Activated naive CD8-positive, alpha-beta T cell (primary cell): ENCODE results near the gene LAMB3.

Experiments used
- H3K27ac Mint-ChIP-seq: one replicate; pipeline ENCODE4 v1.8.0; 2021; ENCODE audit warnings: mixed read lengths
- H3K27me3 Mint-ChIP-seq: one replicate; pipeline ENCODE4 v1.8.0; 2021; ENCODE audit warnings: mixed read lengths
- H3K36me3 Mint-ChIP-seq: one replicate; pipeline ENCODE4 v1.8.0; 2021; ENCODE audit warnings: mixed read lengths
- H3K4me1 Mint-ChIP-seq: one replicate; pipeline ENCODE4 v1.8.0; 2021; ENCODE audit warnings: low read depth, mixed read lengths
- H3K4me3 Mint-ChIP-seq: one replicate; pipeline ENCODE4 v1.8.0; 2021; ENCODE audit warnings: mild to moderate bottlenecking, mixed read lengths
- H3K9me3 Mint-ChIP-seq: one replicate; pipeline ENCODE4 v1.8.0; 2021; ENCODE audit warnings: low read depth, mixed read lengths

Gene LAMB3

DNA sequence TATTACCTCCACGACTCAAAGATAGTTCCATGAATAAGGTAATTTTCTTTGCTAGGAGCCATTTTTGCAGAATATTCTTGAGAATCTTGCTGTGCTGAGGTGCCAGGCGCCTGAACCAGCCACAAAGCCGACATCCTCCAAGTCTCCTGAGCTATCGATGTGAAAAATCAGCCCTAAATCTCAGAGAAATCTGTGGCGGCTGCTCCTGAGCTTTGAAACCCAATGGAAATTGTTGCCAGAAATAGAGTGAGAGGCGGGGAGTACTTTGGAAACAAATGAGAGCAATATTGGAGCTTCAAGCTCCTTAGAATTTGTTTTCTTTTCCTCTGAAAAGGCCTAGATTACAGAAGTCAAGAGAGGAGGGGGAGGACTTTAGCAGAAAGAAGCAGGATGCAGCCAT lies 62.4 kb downstream of the LAMB3 start:
- H3K9me3 Mint-ChIP-seq, result no peaks in the 10 kb centered on the region
- no peak overlapping the region for H3K27ac Mint-ChIP-seq
- no peak overlapping the region for H3K4me3 Mint-ChIP-seq
- H3K36me3 Mint-ChIP-seq, result no peaks in the 10 kb centered on the region
- H3K4me1 Mint-ChIP-seq, result peaks cover 2% of the 10 kb centered on the region
- peaks cover 14% of the 10 kb centered on the region for H3K27me3 Mint-ChIP-seq

DNA sequence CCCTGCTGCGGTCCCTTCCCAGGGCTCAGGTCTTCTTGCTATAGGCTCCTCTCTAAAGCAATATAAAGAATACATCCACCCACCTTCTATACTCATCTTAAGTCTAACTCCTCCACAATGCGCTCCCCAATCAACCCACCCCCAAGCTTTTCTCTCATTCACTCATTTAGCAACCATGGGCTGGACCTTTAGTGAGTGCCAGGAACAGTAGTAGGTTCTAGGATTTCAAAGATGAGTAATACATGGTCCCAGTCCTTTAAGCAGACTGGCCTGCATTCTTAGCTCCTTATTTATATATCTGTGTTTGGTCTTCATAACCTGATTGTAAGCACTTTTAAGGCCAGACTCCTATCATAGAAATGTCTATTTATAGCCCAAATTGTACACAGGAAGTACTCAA lies 62.8 kb downstream of the LAMB3 start:
- H3K4me3 Mint-ChIP-seq, result no peak overlapping the region
- H3K27me3 Mint-ChIP-seq, result peaks cover 14% of the 10 kb centered on the region
- H3K9me3 Mint-ChIP-seq, result no peaks in the 10 kb centered on the region
- H3K4me1 Mint-ChIP-seq, result peaks cover 2% of the 10 kb centered on the region
- no peaks in the 10 kb centered on the region for H3K36me3 Mint-ChIP-seq
- H3K27ac Mint-ChIP-seq, result no peak overlapping the region

DNA sequence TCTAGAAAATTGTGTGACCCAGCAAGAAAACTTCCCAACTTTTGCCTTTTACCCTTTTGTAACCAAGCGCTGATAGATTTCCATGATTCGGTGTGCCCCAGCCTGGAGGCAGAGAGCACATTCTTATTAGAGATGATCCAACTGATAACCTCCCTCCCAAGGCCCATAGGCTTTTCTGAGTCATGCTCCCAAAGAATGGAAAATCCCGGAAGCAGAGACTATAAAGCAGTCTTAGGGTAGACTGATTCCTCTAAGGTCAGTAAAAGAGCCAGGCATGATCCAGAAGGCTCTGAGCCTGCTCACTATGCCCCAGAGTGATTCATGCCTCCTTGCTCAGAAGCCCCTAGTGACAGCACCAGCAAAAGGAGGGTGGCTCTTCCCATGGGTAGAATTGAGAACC lies 64.4 kb downstream of the LAMB3 start:
- Mint-ChIP-seq H3K27me3 (peaks cover 12% of the 10 kb centered on the region), H3K9me3 (no peaks in the 10 kb centered on the region), H3K36me3 (no peaks in the 10 kb centered on the region), H3K4me1 (peaks cover 2% of the 10 kb centered on the region), H3K4me3 (no peak overlapping the region), H3K27ac (no peak overlapping the region)

DNA sequence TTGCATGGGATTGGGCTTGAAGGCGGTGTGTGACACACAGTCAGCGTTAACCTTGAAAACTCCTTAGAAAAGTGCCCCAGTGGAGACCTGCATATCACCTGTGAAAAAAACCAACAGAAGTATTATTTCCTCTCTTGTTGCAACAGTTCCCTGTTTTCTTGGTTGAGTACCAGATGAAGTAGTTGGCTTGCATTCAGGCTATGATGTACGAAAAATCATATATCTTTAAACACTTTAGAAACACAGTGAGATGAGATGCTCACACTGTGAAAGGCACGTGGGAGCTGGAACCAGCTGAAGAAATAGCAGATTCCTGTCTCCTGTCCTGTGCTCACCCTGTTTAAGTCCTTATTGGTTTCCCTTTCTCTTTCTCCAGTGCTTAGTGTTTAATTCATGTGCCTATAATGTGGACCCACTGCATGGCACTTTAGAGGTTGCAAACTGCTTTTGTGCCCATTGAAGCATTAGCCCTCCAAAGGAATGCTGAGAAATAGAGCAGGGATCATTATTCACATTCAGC lies 65.9 kb downstream of the LAMB3 start:
- peaks cover 12% of the 10 kb centered on the region for H3K27me3 Mint-ChIP-seq
- H3K36me3 Mint-ChIP-seq, result no peaks in the 10 kb centered on the region
- H3K9me3 Mint-ChIP-seq, result no peaks in the 10 kb centered on the region
- H3K4me1 Mint-ChIP-seq, result peaks cover 2% of the 10 kb centered on the region
- H3K27ac Mint-ChIP-seq, result no peak overlapping the region
- no peak overlapping the region for H3K4me3 Mint-ChIP-seq

DNA sequence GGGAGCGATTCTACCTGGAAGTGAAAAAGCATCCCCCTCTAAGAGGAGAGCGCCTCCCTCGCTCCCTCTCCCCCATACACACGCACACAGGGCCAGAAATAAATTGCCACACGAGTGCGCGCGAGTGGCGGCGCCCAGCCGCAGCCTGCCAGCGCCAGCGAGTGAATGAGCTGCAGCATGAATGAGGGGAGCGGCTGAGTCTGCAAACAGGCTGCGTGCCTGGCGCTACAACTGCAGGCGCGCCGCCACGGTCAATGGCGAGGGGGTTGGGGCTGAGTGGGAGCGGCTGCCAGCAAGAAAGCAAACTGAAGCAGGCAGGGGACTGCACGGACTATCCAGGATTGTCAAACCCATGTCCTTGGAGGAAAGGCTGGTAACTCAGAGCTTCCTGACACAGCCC lies 66.6 kb downstream of the LAMB3 start:
- no peak overlapping the region for H3K27ac Mint-ChIP-seq
- no peaks in the 10 kb centered on the region for H3K36me3 Mint-ChIP-seq
- no peak overlapping the region for H3K4me3 Mint-ChIP-seq
- peaks cover 10% of the 10 kb centered on the region for H3K27me3 Mint-ChIP-seq
- H3K4me1 Mint-ChIP-seq, result peaks cover 2% of the 10 kb centered on the region
- no peaks in the 10 kb centered on the region for H3K9me3 Mint-ChIP-seq

DNA sequence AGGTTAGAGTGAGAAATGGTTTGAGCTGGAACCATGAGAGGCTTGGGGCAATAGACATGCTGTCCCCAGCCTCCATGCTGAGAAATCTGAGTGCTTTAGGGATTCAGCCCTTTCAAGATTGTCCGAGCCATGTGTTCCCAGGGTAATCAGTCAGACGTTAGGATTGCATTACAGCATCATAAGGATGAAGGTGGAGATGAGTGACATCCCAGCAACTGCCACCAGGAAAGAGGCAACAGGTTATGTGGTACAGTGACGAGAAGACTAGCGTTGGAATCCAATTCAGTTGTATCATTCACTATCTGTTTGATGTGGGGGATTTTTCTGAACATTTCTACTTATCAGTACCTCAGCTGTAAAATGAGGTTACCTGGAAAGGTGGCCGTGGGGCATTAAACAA lies 67.0 kb downstream of the LAMB3 start:
- Mint-ChIP-seq H3K4me3 (no peak overlapping the region), H3K27me3 (peaks cover 7% of the 10 kb centered on the region), H3K36me3 (no peaks in the 10 kb centered on the region), H3K27ac (no peak overlapping the region), H3K4me1 (peaks cover 2% of the 10 kb centered on the region), H3K9me3 (no peaks in the 10 kb centered on the region)

DNA sequence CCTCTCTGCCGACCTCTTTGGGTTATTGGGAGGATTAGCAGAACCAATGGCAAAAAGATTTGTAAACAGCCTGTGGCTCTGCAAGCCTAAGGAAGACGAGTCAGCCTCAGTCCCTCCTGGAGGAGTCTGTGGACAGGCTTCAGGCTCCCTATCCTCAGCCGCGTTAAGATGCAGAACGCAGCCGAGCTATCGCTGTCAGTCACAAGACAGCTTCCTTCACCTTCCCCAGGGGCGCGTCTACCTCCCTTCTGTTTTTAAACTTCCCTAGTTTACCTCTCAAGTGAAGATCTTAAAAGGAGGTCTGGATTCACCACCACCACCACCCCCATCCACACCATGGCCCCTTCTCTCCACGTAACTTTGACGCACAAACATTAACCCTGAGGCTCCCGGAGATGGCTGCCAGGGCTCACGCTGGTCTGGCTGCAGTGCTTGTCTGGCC lies 68.0 kb downstream of the LAMB3 start:
- Mint-ChIP-seq H3K27ac (no peak overlapping the region), H3K36me3 (no peaks in the 10 kb centered on the region), H3K27me3 (peaks cover 7% of the 10 kb centered on the region), H3K9me3 (no peaks in the 10 kb centered on the region), H3K4me3 (no peak overlapping the region), H3K4me1 (peaks cover 2% of the 10 kb centered on the region)

DNA sequence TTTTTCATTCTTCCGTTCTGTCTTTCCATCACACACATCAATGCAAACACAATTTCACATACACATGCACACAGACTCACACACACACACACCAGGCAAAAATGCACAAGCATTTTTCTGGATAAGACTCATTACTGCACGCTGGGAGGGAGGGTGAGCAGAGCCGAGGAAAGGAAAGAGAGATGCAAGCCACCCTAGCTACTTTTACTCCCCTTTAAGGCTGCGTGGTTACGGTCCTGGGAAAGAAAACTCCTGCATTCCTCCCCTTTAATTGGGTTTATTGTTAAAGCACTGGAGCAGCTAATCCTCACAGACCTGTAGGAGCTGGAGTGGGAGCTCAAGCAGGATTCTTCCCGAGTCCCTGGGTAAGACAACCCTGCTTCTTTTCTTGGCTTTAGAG lies 68.8 kb downstream of the LAMB3 start, which contains the start of gene CAMK1G:
Gene CAMK1G, plus strand, starts transcription at position 307 of the 400 bp plus-strand sequence. CDS start 11,270 bp downstream, outside the sequence.
- no peaks in the 10 kb centered on the region for H3K9me3 Mint-ChIP-seq
- H3K4me1 Mint-ChIP-seq, result peaks cover 2% of the 10 kb centered on the region
- H3K36me3 Mint-ChIP-seq, result no peaks in the 10 kb centered on the region
- peaks cover 7% of the 10 kb centered on the region for H3K27me3 Mint-ChIP-seq
- no peak within 1 kb of the TSS for H3K4me3 Mint-ChIP-seq
- no peak within 1 kb of the TSS for H3K27ac Mint-ChIP-seq

DNA sequence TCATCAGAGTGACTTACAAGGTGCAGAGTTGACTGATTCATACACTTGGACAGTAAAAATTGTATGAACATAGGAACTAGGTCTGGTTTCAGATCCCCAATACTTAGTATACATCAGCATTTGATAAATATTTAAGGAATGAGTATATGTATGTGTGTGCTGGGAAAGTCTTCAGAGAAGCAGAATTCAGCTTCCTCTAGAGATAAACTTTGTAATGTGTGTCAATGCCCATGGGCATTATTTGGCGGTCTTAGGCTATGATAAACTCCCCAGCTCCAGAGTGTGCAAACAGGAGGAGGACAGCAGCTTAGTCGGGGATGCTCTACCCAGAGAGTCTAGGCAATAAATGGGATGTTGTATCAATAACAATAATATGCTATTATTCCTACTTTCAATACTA lies 71.6 kb downstream of the LAMB3 start:
- peaks cover under 1% of the 10 kb centered on the region for H3K4me1 Mint-ChIP-seq
- no peak overlapping the region for H3K4me3 Mint-ChIP-seq
- no peak overlapping the region for H3K27ac Mint-ChIP-seq
- H3K36me3 Mint-ChIP-seq, result no peaks in the 10 kb centered on the region
- peaks cover 1% of the 10 kb centered on the region for H3K27me3 Mint-ChIP-seq
- no peaks in the 10 kb centered on the region for H3K9me3 Mint-ChIP-seq

DNA sequence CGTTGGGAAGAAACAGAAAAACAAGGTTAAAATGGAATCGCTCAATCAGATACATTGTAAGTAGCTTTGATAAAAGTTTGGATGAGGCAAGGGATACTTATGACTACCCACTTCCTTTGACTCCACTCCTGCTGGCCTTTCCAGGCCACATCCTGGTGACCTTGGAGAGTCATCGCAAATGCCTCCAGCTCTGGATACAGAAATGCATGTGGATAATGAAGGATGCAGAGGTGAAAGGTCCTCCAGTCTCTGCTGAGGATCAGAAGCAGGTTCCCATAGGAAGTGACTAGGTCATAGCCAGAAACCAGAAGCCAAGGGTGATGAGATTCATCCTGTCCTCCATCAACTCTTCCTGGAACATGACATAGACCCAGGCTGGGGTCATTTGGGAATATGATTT lies 74.9 kb downstream of the LAMB3 start:
- H3K4me1 Mint-ChIP-seq, result no peaks in the 10 kb centered on the region
- peaks cover 5% of the 10 kb centered on the region for H3K27me3 Mint-ChIP-seq
- no peak overlapping the region for H3K4me3 Mint-ChIP-seq
- no peaks in the 10 kb centered on the region for H3K36me3 Mint-ChIP-seq
- no peaks in the 10 kb centered on the region for H3K9me3 Mint-ChIP-seq
- no peak overlapping the region for H3K27ac Mint-ChIP-seq

DNA sequence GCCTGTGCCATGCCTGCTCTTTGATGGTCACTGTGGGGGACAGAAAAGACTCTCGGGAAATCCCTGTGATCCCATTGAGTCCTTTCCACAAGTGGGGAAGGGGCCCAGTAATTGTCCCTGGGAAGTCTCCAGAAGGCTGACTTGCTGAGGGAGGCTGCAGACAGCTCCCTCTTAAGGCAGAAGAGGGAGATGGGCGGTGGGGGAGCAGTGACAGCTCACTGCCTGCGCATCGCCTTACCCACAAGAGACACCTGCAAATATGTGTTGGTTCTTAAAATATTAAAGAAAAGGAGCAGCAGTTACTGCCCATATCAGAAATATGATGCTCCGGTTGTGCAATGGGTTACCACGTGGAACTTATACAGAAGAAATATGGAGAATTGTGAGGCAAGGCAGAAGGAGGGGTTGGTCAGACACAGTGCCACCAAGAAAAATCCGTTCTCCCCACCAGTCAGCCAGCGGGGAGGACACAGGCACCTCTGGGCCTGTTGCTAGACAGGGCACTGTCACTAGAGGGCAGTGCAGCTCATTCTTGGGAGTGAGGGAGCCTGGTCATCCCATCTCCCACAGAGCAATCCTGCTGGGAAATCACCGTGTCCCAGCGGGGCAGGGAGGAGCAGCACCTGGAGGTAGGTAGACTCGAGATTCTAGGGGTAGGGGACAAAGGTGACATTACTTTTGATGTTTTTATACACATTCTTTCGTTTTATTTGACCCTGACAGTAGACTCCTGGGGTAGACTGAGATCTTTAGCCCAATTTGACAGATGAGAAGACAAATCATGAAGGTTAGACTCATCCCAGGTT lies 75.6 kb downstream of the LAMB3 start:
- H3K36me3 Mint-ChIP-seq, result no peaks in the 10 kb centered on the region
- H3K27ac Mint-ChIP-seq, result peak overlapping the region; percentile 43
- H3K4me3 Mint-ChIP-seq, result no peak overlapping the region
- peaks cover 5% of the 10 kb centered on the region for H3K27me3 Mint-ChIP-seq
- H3K9me3 Mint-ChIP-seq, result no peaks in the 10 kb centered on the region
- H3K4me1 Mint-ChIP-seq, result no peaks in the 10 kb centered on the region

DNA sequence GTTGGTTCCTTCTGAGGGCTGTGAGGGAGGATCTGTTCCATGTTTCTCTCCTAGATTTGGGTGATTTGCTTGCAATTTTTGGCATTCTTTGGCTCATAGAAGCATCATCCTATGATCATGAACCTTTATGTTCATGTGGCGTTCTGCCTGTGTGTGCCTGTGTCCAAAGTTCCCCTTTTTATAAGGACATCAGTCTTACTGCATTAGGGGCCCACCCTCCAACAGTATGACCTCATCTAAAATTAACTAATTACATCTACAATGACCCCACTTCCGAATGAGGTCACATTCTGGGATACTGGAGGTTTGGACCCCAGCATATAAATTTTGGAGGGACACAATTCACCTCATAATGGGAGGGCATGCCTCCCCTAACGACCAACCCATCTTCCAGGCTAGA lies 81.5 kb downstream of the LAMB3 start:
- peaks cover 17% of the 10 kb centered on the region for H3K27me3 Mint-ChIP-seq
- H3K4me1 Mint-ChIP-seq, result peaks cover 9% of the 10 kb centered on the region
- H3K4me3 Mint-ChIP-seq, result no peak overlapping the region
- no peaks in the 10 kb centered on the region for H3K9me3 Mint-ChIP-seq
- H3K36me3 Mint-ChIP-seq, result no peaks in the 10 kb centered on the region
- H3K27ac Mint-ChIP-seq, result no peak overlapping the region

DNA sequence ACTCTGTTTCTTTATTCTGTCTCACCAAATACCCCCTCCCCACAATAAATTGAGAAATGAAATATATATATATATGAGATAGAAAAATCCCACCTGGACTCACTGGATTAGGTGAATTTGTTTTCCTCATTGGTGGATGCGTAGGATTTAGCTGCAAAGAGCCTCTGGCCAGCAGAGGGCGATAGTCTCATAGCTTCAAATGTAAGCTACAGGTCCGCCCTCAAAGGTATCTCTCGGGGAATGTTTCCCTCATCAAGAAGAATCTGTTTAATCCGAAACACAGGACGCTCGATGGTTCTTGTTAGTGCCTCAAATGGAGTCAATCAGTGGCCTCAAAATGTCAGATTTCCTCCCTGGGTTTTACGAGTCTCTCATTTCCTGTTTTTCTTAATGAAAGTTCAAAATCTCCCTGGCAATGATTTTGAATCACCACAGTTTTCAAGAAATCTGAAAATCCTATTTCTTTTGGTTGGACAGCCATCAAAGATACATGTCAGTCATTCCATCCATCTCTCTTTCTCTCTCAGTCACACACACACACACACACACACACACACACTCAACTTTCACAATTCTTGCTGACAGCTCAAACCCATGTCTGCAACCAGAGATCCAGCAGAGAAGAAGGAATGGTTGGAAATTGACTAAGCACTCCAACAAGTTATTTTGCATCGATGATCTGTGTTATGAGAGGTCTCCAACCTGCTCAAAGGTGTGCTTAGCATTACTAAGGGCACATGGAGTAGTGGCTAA lies 82.6 kb downstream of the LAMB3 start:
- Mint-ChIP-seq H3K4me3 (no peak overlapping the region), H3K9me3 (no peaks in the 10 kb centered on the region), H3K27me3 (peaks cover 22% of the 10 kb centered on the region), H3K36me3 (no peaks in the 10 kb centered on the region), H3K4me1 (peaks cover 9% of the 10 kb centered on the region), H3K27ac (no peak overlapping the region)

DNA sequence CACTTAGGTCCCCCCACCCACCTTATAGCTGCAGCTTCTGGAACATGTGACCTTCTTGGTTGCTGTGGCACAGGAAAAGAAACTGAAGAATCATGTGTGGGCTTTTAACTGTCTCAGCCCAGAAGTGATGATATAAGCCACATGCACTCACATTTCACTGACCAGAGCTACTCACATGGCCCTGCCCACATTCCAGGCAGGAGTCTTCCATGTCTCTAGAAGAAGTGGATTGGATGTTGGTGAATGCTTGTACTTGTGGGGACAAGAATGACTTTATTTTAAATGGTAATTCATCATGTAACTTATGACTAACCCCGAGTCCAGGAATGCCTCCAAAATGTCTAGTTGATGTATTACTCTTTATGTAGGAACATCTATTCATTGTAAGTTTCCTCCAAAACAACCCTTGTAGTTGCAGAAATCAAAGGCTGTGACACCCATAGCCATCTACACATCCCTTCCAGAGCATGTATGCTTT lies 84.5 kb downstream of the LAMB3 start:
- H3K27me3 Mint-ChIP-seq, result peaks cover 21% of the 10 kb centered on the region
- H3K9me3 Mint-ChIP-seq, result no peaks in the 10 kb centered on the region

More for the DNA sequence above, 84.5 kb downstream of the LAMB3 start:
- H3K4me3 Mint-ChIP-seq, result no peak overlapping the region
- no peaks in the 10 kb centered on the region for H3K36me3 Mint-ChIP-seq
- H3K27ac Mint-ChIP-seq, result no peak overlapping the region
- peaks cover 9% of the 10 kb centered on the region for H3K4me1 Mint-ChIP-seq
